ENCODE measurements around the gene CLDN25.
"Not testable (repeated sequence)": the region's sequence is repeated elsewhere in the genome, so short reads cannot be mapped to it uniquely, and the experiment has no call there.

The CLDN25 gene

GRCh38 chr11:113779496-113779895, at the start of gene CLDN25:
TSS of gene CLDN25 (plus strand) at chr11:113779796. CDS start at chr11:113779796, 0 bp downstream.
- no peak for DNase-seq

- DNase-seq = no peak
Observed at GRCh38 chr11:113730887-113731726, 48.5 kb upstream of the CLDN25 start.

- DNase-seq = no peak
Observed at GRCh38 chr11:113732092-113732491, 47.5 kb upstream of the CLDN25 start.

GRCh38 chr11:113736323-113736722, 43.3 kb upstream of the CLDN25 start:
- DNase-seq = no peak

- no peak for DNase-seq
Observed at GRCh38 chr11:113752932-113753331, 26.7 kb upstream of the CLDN25 start.

- DNase-seq = no peak
Observed at GRCh38 chr11:113760241-113760640, 19.4 kb upstream of the CLDN25 start.

GRCh38 chr11:113763040-113763439, 16.6 kb upstream of the CLDN25 start:
- DNase-seq = not testable (repeated sequence)

GRCh38 chr11:113764527-113765219, 14.9 kb upstream of the CLDN25 start:
- DNase-seq = no peak

- no peak for DNase-seq
Observed at GRCh38 chr11:113771964-113772363, 7.6 kb upstream of the CLDN25 start.

GRCh38 chr11:113773092-113773415, 6.5 kb upstream of the CLDN25 start:
- no peak for DNase-seq

- peak; percentile 91 for DNase-seq
Observed at GRCh38 chr11:113773416-113774173, 6.0 kb upstream of the CLDN25 start, which contains the start of gene ZW10. TSS of gene ZW10 (minus strand) at chr11:113773692. CDS start at chr11:113773666, 26 bp downstream.

GRCh38 chr11:113774174-113774503, 5.5 kb upstream of the CLDN25 start:
- DNase-seq = no peak

- no peak for DNase-seq
Observed at GRCh38 chr11:113778111-113778910, 1.3 kb upstream of the CLDN25 start.

GRCh38 chr11:113781682-113782081, 2.1 kb downstream of the CLDN25 start:
- no peak for DNase-seq

GRCh38 chr11:113782134-113782533, 2.5 kb downstream of the CLDN25 start:
- DNase-seq = no peak

GRCh38 chr11:113789016-113789415, 9.4 kb downstream of the CLDN25 start:
- DNase-seq = not testable (repeated sequence)

GRCh38 chr11:113789675-113790320, 10.2 kb downstream of the CLDN25 start:
- DNase-seq = no peak

GRCh38 chr11:113796663-113797259, 17.2 kb downstream of the CLDN25 start:
- no peak for DNase-seq

GRCh38 chr11:113802621-113803020, 23.0 kb downstream of the CLDN25 start:
- no peak for DNase-seq

GRCh38 chr11:113805640-113806039, 26.0 kb downstream of the CLDN25 start:
- no peak for DNase-seq

- no peak for DNase-seq
Observed at GRCh38 chr11:113806406-113806805, 26.8 kb downstream of the CLDN25 start.

GRCh38 chr11:113808931-113809330, 29.3 kb downstream of the CLDN25 start:
- no peak for DNase-seq
